Measurements from ENCODE around the gene HM13.
A peak's percentile ranks its signal among the peaks of the same experiment; 100 is the strongest.
"Not testable (repeated sequence)": the region's sequence is repeated elsewhere in the genome, so short reads cannot be mapped to it uniquely, and the experiment has no call there.

Gene HM13

GRCh38 chr20:31590717-31591225 lies 76.5 kb downstream of the HM13 start:
- DNase-seq (ENCODE audit: low read depth), result no peak

- peak; percentile 82 for DNase-seq (ENCODE audit: low read depth)
These were observed 79.2 kb downstream of the HM13 start for GRCh38 chr20:31593221-31594001.

DNA sequence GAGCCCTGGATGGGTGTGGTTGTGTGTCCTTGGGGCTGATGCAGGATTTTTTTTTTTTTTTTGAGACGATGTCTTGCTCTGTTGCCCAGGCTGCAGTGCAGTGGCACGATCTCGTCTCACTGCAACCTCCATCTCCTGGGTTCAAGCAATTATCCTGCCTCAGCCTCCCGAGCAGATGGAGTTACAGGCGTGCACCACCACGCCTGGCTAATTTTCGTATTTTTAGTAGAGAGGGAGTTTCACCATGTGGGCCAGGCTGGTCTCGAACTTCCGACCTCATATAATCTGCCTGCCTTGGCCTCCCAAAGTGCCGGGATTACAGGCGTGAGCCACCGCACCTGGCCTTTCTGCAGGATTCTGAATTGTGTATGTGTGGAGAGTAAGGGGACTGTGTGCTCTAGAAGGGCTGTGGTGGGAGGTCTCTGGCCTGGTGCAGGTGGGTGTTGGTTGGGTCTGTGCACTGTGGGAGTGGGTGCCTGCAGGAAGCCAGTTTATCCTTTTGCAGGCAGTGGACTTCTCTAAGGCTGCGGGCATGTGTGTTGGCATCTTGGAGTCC lies 79.8 kb downstream of the HM13 start:
- DNase-seq (ENCODE audit: low read depth), result no peak

DNA sequence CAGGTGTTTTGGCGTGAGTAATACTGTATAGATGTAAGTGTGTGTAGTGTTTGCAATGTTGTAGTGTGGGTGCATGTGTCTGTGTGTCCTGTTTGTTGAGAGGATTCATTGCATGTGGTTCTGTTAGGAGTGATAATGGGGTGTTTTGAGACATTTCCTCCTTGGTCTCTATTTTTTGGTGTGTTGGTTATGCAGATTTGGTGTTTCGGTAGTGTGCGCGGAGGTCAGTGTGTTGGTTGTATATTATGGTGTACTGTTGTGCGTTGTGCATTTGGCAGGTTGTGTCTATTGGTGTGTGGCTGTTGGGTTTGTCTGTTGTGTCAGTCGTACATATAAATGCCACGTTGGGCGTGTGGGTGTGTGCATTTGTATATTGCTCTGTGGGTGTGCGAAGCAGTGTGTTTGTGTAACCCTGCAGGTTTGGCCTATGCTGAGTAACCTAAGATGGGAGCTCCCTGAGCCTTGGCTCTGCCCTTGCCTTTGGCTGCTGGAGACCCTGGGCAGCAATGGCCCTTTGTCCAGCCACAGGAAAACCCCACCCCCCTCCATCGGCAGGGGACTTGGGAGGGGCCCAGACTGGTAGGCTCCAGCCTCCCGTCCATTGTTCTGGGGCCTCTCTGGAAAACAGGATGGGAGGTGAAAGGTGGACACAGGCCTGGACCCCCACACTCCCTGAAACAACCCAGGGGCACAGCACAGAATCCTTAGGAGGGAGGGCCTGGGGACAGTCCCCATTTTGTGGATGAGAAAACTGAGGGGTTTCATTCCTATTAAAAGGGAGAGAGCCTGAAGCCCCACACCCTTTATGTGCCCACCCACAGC lies 80.5 kb downstream of the HM13 start:
- no peak for DNase-seq (ENCODE audit: low read depth)

GRCh38 chr20:31595380-31595653 lies 81.1 kb downstream of the HM13 start:
- DNase-seq (ENCODE audit: low read depth), result no peak

- DNase-seq (ENCODE audit: low read depth), result peak; percentile 73
These were observed 81.6 kb downstream of the HM13 start for GRCh38 chr20:31595654-31596411.

GRCh38 chr20:31596412-31596715 lies 82.1 kb downstream of the HM13 start:
- not testable (repeated sequence) for DNase-seq (ENCODE audit: low read depth)

- DNase-seq (ENCODE audit: low read depth), result no peak
These were observed 82.7 kb downstream of the HM13 start for GRCh38 chr20:31596831-31597480.

- no peak for DNase-seq (ENCODE audit: low read depth)
These were observed 83.2 kb downstream of the HM13 start for GRCh38 chr20:31597481-31597855.

DNA sequence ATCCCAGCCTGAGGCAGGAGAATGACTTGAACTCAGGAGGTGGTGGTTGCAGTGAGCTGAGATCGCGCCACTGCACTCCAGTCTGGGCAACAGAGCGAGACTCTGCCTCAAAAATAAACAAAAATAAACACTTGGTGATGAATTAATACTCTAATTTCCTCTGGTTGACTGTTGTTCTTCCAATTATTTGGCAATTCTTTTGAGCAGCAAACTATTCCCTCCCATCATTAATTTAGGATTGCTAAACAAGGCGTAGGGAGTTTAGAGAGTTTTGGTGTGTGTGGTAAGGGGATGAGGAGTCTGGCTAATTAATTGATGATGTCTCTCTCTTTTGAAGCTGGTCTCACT lies 88.2 kb downstream of the HM13 start:
- no peak for DNase-seq (ENCODE audit: low read depth)

- peak; percentile 89 for DNase-seq (ENCODE audit: low read depth)
These were observed 88.7 kb downstream of the HM13 start for GRCh38 chr20:31602779-31603441.

DNA sequence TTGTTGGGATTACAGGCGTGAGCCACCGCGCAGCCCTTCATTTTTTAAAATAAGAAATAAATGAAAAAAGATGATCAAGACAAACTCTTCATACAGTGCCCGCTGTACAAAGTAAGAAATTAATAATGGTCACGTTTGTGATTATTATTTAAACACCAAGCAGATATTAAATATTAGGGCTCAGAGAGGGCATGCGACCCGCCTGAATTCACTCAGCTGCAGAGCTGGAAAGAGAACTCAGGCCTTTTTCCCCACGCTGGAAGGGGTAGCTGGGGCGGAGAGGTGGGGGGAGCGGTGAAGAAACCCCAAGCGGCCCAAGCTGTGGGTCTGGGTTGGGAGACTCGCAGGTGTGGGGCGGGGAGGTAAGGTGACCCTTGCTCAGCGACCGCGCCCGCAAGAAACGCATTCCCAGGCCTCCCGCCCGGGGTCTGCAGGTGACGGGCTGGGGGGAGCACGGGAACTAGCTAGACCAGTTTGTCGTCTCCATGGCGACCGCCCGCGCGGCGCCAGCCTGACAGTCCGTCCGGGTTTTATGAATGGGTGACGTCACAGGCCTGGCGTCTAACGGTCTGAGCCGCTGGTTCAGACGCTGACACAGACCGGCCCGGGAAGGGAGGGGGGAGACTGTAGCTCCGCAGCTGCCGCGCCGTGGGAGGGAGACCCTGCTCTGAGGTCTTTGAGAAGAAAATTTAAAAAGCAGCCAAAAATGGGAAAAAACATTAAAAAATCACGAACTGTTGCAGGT lies 89.8 kb downstream of the HM13 start:
- peak; percentile 97 for DNase-seq (ENCODE audit: low read depth)

DNA sequence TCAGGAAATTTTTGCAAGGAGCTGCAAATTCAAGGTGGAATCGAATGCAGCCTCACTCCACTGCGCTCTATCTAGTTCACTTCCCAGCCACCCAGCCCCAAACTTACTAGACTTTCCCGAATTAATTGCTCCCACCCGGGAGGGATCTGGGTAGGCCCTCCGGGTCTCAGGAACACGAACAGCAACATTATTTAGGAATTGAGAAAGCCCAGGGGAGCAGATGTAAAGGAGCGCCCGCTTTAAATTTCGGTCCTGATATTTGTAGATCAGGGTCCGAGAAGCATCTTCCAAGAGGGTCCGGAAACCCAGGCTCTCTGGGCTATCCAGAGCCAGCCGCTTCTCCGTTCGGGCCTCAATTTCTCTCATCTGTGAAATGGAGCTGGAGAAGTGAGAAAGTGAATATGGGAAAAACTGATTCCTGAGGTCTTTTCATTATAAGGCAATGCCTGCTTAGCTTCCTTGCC lies 90.4 kb downstream of the HM13 start:
- DNase-seq (ENCODE audit: low read depth), result no peak

DNA sequence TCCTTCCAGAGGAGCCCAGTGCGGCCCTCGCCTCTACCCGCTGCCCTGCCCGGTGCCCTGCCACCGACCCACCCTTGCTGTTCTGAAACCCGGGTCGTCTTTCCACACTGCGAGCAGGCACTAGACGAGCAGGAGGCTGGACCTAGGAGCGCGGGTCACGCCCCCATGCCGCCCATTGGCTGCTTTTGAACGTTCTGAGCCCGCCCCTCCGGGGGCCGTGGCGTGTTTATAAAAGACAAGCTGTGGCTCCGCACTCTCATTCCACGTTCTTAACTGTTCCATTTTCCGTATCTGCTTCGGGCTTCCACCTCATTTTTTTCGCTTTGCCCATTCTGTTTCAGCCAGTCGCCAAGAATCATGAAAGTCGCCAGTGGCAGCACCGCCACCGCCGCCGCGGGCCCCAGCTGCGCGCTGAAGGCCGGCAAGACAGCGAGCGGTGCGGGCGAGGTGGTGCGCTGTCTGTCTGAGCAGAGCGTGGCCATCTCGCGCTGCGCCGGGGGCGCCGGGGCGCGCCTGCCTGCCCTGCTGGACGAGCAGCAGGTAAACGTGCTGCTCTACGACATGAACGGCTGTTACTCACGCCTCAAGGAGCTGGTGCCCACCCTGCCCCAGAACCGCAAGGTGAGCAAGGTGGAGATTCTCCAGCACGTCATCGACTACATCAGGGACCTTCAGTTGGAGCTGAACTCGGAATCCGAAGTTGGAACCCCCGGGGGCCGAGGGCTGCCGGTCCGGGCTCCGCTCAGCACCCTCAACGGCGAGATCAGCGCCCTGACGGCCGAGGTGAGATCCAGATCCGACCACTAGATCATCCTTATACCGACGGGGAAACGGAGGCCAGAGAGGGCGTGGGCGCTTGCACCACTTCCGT lies 91.0 kb downstream of the HM13 start, which contains the start of gene ID1:
Gene ID1, plus strand, starts transcription at position 259 of the 871 bp plus-strand sequence. Its CDS starts 99 bp downstream, at position 358.
- DNase-seq (ENCODE audit: low read depth), result peak; percentile 96

- peak; percentile 41 for DNase-seq (ENCODE audit: low read depth)
These were observed 91.9 kb downstream of the HM13 start for GRCh38 chr20:31605902-31606803.

GRCh38 chr20:31606804-31607639 lies 92.8 kb downstream of the HM13 start:
- DNase-seq (ENCODE audit: low read depth), result peak; percentile 79

- peak; percentile 48 for DNase-seq (ENCODE audit: low read depth)
These were observed 93.5 kb downstream of the HM13 start for GRCh38 chr20:31607640-31608250.
